IMR-90 (cell line): Measurements from ENCODE around the gene ZNF280C. TPM values are rescaled to one million over a fixed set of nuclear protein-coding genes. Genes with fewer than 3 reads are reported as not detected.
A peak's percentile ranks its signal among the peaks of the same experiment; 100 is the strongest.

ENCODE experiments used
- ATAC-seq: fragments of 200-7000 bp; cut with Tn5 transposase; 2 replicates; pipeline ENCODE4 v1.9.1; 2020; ENCODE audit warnings: low read depth, mild to moderate bottlenecking, moderate library complexity
- BruUV-seq: library from RNA; stranded (reverse); fragments of 400-500 nt; replicated peaks from 2 replicates; lab custom pipeline; 2021; lab: Mats Ljungman, UMichigan
- CTCF ChIA-PET: fragments of 300-600 bp; formaldehyde crosslinking; extraction: SDS; loops from one replicate; lab custom pipeline; 2021; ENCODE audit warnings: antibody characterized with exemption; lab: Yijun Ruan, JAX
- POLR2A ChIA-PET: fragments of 300-600 bp; sonication (Branson Sonifier 250); formaldehyde crosslinking; loops from one replicate; lab custom pipeline; 2022; ENCODE audit warnings: antibody characterized with exemption; ENCODE audit not compliant: unreplicated experiment; lab: Charles Lee
- DNase-seq: peaks from one replicate; pipeline ENCODE4 v3.0.0; 2013
- H2AFZ ChIP-seq: replicated peaks from 2 replicates; pipeline ENCODE3; 2013; ENCODE audit warnings: low read length, mild to moderate bottlenecking; ENCODE audit not compliant: poor library complexity
- H2AK5ac ChIP-seq: 2 replicates; pipeline ENCODE4 v1.6.1; 2013; ENCODE audit warnings: low read depth, low read length, inconsistent platforms
- H2AK9ac ChIP-seq: replicated peaks from 2 replicates; pipeline ENCODE3; 2013; ENCODE audit warnings: mild to moderate bottlenecking, low read depth, low read length, moderate library complexity; ENCODE audit not compliant: poor library complexity
- H2BK120ac ChIP-seq: 2 replicates; pipeline ENCODE4 v1.6.1; 2013; ENCODE audit warnings: low read depth, low read length, inconsistent platforms
- H2BK15ac ChIP-seq: 3 replicates; pipeline ENCODE4 v1.6.1; 2013; ENCODE audit warnings: low read depth, low read length, inconsistent platforms
- H2BK20ac ChIP-seq: 2 replicates; pipeline ENCODE4 v1.6.1; 2013; ENCODE audit warnings: low read depth, mild to moderate bottlenecking, inconsistent platforms, low read length, moderate library complexity
- H2BK5ac ChIP-seq: 2 replicates; pipeline ENCODE4 v1.6.1; 2013; ENCODE audit warnings: mild to moderate bottlenecking, low read depth, low read length, inconsistent platforms; ENCODE audit not compliant: poor library complexity, severe bottlenecking
- H3K14ac ChIP-seq: replicated peaks from 2 replicates; pipeline ENCODE4 v1.6.1; 2013; ENCODE audit warnings: low read depth, low read length, inconsistent platforms
- H3K18ac ChIP-seq: 2 replicates; pipeline ENCODE4 v1.6.1; 2013; ENCODE audit warnings: low read depth, low read length, control low read depth
- H3K23ac ChIP-seq: 2 replicates; pipeline ENCODE4 v1.6.1; 2013; ENCODE audit warnings: low read depth, low read length, inconsistent platforms
- H3K27ac ChIP-seq: 2 replicates; pipeline ENCODE4 v1.5.1; 2013; ENCODE audit warnings: mild to moderate bottlenecking, control low read depth, low read length; ENCODE audit not compliant: insufficient read depth
- H3K27me3 ChIP-seq: 2 replicates; pipeline ENCODE4 v1.6.1; 2013; ENCODE audit warnings: low read length; ENCODE audit not compliant: control insufficient read depth, insufficient read depth
- H3K36me3 ChIP-seq: 2 replicates; pipeline ENCODE4 v1.6.1; 2013; ENCODE audit warnings: low read length, mixed read lengths; ENCODE audit not compliant: control insufficient read depth, insufficient read depth
- H3K4ac ChIP-seq: 2 replicates; pipeline ENCODE4 v1.6.1; 2013; ENCODE audit warnings: low read depth, low read length, inconsistent platforms
- H3K4me1 ChIP-seq: 2 replicates; pipeline ENCODE4 v1.6.1; 2013; ENCODE audit warnings: low read length, mixed read lengths; ENCODE audit not compliant: control insufficient read depth, insufficient read depth
- H3K4me2 ChIP-seq: 2 replicates; pipeline ENCODE4 v1.6.1; 2013; ENCODE audit warnings: low read depth, mild to moderate bottlenecking, control low read depth, low read length, moderate library complexity
- H3K4me3 ChIP-seq: 2 replicates; pipeline ENCODE4 v1.5.1; 2013; ENCODE audit warnings: low read depth, mild to moderate bottlenecking, control low read depth, low read length, moderate library complexity; ENCODE audit not compliant: insufficient read depth
- H3K56ac ChIP-seq: 2 replicates; pipeline ENCODE4 v1.6.1; 2013; ENCODE audit warnings: low read length, inconsistent platforms; ENCODE audit not compliant: insufficient read depth; ENCODE audit errors: extremely low read depth
- H3K79me1 ChIP-seq, 2 experiments: 2 replicates each; pipeline ENCODE4 v1.6.1; 2013; ENCODE audit warnings: low read length in 2 of 2, inconsistent platforms in 1 of 2, low read depth in 1 of 2
- H3K9ac ChIP-seq: 2 replicates; pipeline ENCODE4 v1.6.1; 2013; ENCODE audit warnings: low read depth, low read length, control low read depth
- H3K9me1 ChIP-seq: 2 replicates; pipeline ENCODE4 v1.6.1; 2013; ENCODE audit warnings: low read length, inconsistent platforms; ENCODE audit not compliant: insufficient read depth
- H3K9me3 ChIP-seq: 2 replicates; pipeline ENCODE4 v1.6.1; 2013; ENCODE audit warnings: low read length; ENCODE audit not compliant: control insufficient read depth, insufficient read depth
- H4K20me1 ChIP-seq: 2 replicates; pipeline ENCODE4 v1.6.1; 2013; ENCODE audit warnings: low read length, inconsistent platforms; ENCODE audit not compliant: insufficient read depth
- H4K5ac ChIP-seq: 2 replicates; pipeline ENCODE4 v1.6.1; 2013; ENCODE audit warnings: mild to moderate bottlenecking, low read depth, low read length, control low read depth
- H4K8ac ChIP-seq, 2 experiments: 2 replicates each; pipeline ENCODE4 v1.6.1; 2013; ENCODE audit warnings: low read depth in 2 of 2, low read length in 2 of 2, control low read depth in 1 of 2, inconsistent platforms in 1 of 2
- H4K91ac ChIP-seq: 2 replicates; pipeline ENCODE4 v1.6.1; 2013; ENCODE audit warnings: low read depth, low read length, inconsistent platforms; ENCODE audit not compliant: insufficient read depth
- CEBPB ChIP-seq: IDR thresholded peaks from 2 replicates; pipeline ENCODE4 v1.6.1; 2012; ENCODE audit warnings: low read depth, low read length, improper control_type of control experiment
- MAZ ChIP-seq: IDR thresholded peaks from 2 replicates; pipeline ENCODE4 v1.6.1; 2012; ENCODE audit warnings: low read depth, mild to moderate bottlenecking, low read length, improper control_type of control experiment, moderate library complexity, borderline replicate concordance
- MXI1 ChIP-seq: IDR thresholded peaks from 2 replicates; pipeline ENCODE4 v1.6.1; 2012; ENCODE audit warnings: low read depth, mild to moderate bottlenecking, low read length, moderate library complexity, borderline replicate concordance
- NFE2L2 ChIP-seq: fragments of 150-350 bp; IDR thresholded peaks from 2 replicates; pipeline ENCODE4 v1.6.1; 2016; ENCODE audit warnings: low read depth, mild to moderate bottlenecking, low read length
- RAD21 ChIP-seq: IDR thresholded peaks from 2 replicates; pipeline ENCODE4 v1.6.1; 2012; ENCODE audit warnings: low read length, improper control_type of control experiment
- RFX5 ChIP-seq: IDR thresholded peaks from 2 replicates; pipeline ENCODE4 v1.8.0; 2012; ENCODE audit warnings: low read depth, mild to moderate bottlenecking, low read length, moderate library complexity
- dilution Hi-C: fragments of 300-500 bp; cut with HindIII; formaldehyde crosslinking; loops from one replicate; pipeline ENCODE4 v1.14.3; 2018; ENCODE audit warnings: low sequenced_read_pairs; ENCODE audit not compliant: unreplicated experiment
- in situ Hi-C: fragments of 300-500 bp; cut with MboI; formaldehyde crosslinking; loops from 3 replicates; pipeline ENCODE4 v1.14.3; 2019; ENCODE audit warnings: low sequenced_read_pairs, inconsistent platforms, mixed read lengths
- intact Hi-C: fragments of 100-400 bp; cut with micrococcal nuclease; formaldehyde crosslinking; loops from 2 replicates; pipeline ENCODE4 v1.10.0; 2022
- polyA plus RNA-seq, 3 experiments: library from polyadenylated mRNA; depleted of rRNA; stranded (reverse); fragments of >200 nt; gene quantifications; 2 replicates each; pipeline ENCODE4 v1.2.3, GENCODE V29; 2012; ENCODE audit warnings: low replicate concordance in 1 of 3
- total RNA-seq: library from RNA; depleted of rRNA; stranded (reverse); fragments of >200 nt; gene quantifications from 2 replicates; pipeline ENCODE4 v1.2.3, GENCODE V29; 2012
- TF ChIP-seq, protein P1 (sequence below): fragments of 150-350 bp; IDR thresholded peaks from 2 replicates; pipeline ENCODE4 v1.6.1; 2016; ENCODE audit warnings: low read depth, mild to moderate bottlenecking, low read length, moderate library complexity, borderline replicate concordance

The ZNF280C gene
- total and polyA plus RNA-seq, 2 of the 4 experiments (the other 2 are of a cell fraction), result 3.1 to 4.5 TPM

GRCh38 chrX:130176354-130176776 is 92.3 kb downstream of the ZNF280C start:
- no TSS peak for BruUV-seq
- no peak overlapping the region for H3K4me2 ChIP-seq
- dilution Hi-C loops, result no loop called here
- H3K56ac ChIP-seq, result no peak overlapping the region
- in situ Hi-C loops, result loop anchor here (25.0 kb wide), 1 partner anchor 564 kb away; no protein-coding TSS in a partner anchor
- peak; percentile 25 for DNase-seq
- no peak overlapping the region for H3K23ac ChIP-seq
- H3K18ac ChIP-seq, result no peak overlapping the region
- H3K4ac ChIP-seq, result no peak overlapping the region
- H4K91ac ChIP-seq, result no peak overlapping the region
- no peaks in the 10 kb centered on the region for H3K36me3 ChIP-seq
- H2BK15ac ChIP-seq, result no peak overlapping the region
- H2AK9ac ChIP-seq, result no peak overlapping the region
- H3K9me3 ChIP-seq, result no peaks in the 10 kb centered on the region
- no peak for ATAC-seq
- H4K5ac ChIP-seq, result no peak overlapping the region
- intact Hi-C loops, result no loop called here
- no peak overlapping the region for H4K8ac ChIP-seq
- peaks cover 11% of the 10 kb centered on the region; the same call in 1 of the 2 replicates for H3K9me1 ChIP-seq
- no peak overlapping the region for H3K27ac ChIP-seq
- ChIA-PET CTCF (interaction anchor here (0.9 kb wide), 1 partner anchor 10 kb away, joined by 3 read pairs; no protein-coding TSS in a partner anchor), POLR2A (no interaction called here)
- no peaks in the 10 kb centered on the region; the same call in 1 of the 2 replicates for H4K20me1 ChIP-seq
- H3K14ac ChIP-seq, result no peak overlapping the region
- H2AK5ac ChIP-seq, result no peak overlapping the region
- H3K27me3 ChIP-seq, result peaks cover 2% of the 10 kb centered on the region; the same call in 1 of the 2 replicates
- H3K4me3 ChIP-seq, result no peak overlapping the region
- H3K4me1 ChIP-seq, result peaks cover 7% of the 10 kb centered on the region
- H3K79me1 ChIP-seq, result no peaks in the 10 kb centered on the region
- H2BK120ac ChIP-seq, result no peak overlapping the region
- no peak overlapping the region for H2BK5ac ChIP-seq
- H3K9ac ChIP-seq, result no peak overlapping the region
- TF ChIP-seq MXI1 (no peak), NFE2L2 (no peak), RFX5 (no peak), CEBPB (no peak), RAD21 (no peak), MAZ (no peak)
- TF ChIP-seq, protein P1, sequence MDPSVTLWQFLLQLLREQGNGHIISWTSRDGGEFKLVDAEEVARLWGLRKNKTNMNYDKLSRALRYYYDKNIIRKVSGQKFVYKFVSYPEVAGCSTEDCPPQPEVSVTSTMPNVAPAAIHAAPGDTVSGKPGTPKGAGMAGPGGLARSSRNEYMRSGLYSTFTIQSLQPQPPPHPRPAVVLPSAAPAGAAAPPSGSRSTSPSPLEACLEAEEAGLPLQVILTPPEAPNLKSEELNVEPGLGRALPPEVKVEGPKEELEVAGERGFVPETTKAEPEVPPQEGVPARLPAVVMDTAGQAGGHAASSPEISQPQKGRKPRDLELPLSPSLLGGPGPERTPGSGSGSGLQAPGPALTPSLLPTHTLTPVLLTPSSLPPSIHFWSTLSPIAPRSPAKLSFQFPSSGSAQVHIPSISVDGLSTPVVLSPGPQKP, result no peak
- no peak overlapping the region for H2AFZ ChIP-seq
- H2BK20ac ChIP-seq, result no peak overlapping the region
